ENCODE data around the gene MGP.

DNA sequence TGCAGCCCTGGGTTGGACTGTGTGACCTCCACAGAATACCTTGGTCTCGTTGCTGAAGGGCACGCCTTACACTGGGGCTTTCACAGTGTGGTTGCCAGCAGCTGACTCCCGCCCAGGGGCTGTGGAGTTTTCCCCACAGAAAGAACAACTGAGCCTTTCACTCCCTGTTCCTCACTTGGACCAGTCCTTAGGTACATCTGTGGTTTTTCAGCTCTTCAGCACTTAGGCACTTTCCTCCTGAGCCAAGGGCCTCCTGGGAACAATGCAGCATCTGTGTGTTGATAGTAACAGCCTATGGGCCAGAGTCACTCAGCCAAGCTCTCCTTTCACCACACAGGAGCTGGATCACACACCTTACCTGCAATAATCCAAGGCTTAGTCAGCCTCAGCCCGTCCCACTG is 27.7 kb upstream of the MGP start:
- no peak for TF ChIP-seq YY1 (IDR thresholded peaks at IDR 0.05; ENCODE audit: insufficient read depth, insufficient read length)
- no peak for TF ChIP-seq SUZ12 (IDR thresholded peaks at IDR 0.05; ENCODE audit: extremely low read depth, insufficient read depth, insufficient read length)
- no peak for TF ChIP-seq ZNF274 (IDR thresholded peaks at IDR 0.05; ENCODE audit: low read depth, low read length)
